GM23338 (cell line): Measurements from ENCODE around the gene DUSP9. TPM values are rescaled to one million over a fixed set of nuclear protein-coding genes. Genes with fewer than 3 reads are reported as not detected.
A peak's percentile ranks its signal among the peaks of the same experiment; 100 is the strongest.

Experiments used
- ATAC-seq: fragments of 200-7000 bp; cut with Tn5 transposase; 3 replicates; pipeline ENCODE4 v1.9.1; 2020
- DNase-seq: peaks from one replicate; pipeline ENCODE4 v3.0.0-alpha.2; 2015; ENCODE audit warnings: low spot score
- H2AFZ ChIP-seq: fragments of 200-600 bp; sonication (generic); 2 replicates; pipeline ENCODE4 v1.8.0; 2016; ENCODE audit warnings: antibody characterized with exemption, mild to moderate bottlenecking, moderate library complexity
- H3F3A ChIP-seq: fragments of 200-600 bp; sonication (generic); replicated peaks from 2 replicates; pipeline ENCODE4 v1.8.0; 2017; ENCODE audit warnings: antibody characterized with exemption, mixed run types, low read depth
- H3K27ac ChIP-seq: fragments of 200-600 bp; sonication (generic); 2 replicates; pipeline ENCODE4 v1.6.1; 2016; ENCODE audit warnings: low read depth
- H3K27me3 ChIP-seq: fragments of 200-600 bp; sonication (generic); 2 replicates; pipeline ENCODE4 v1.8.0; 2016; ENCODE audit warnings: mild to moderate bottlenecking, mixed run types, moderate library complexity; ENCODE audit not compliant: insufficient read depth
- H3K36me3 ChIP-seq: fragments of 200-600 bp; sonication (generic); 2 replicates; pipeline ENCODE4 v1.8.0; 2016; ENCODE audit warnings: mild to moderate bottlenecking; ENCODE audit not compliant: insufficient read depth
- H3K4me1 ChIP-seq: fragments of 200-600 bp; sonication (generic); 2 replicates; pipeline ENCODE4 v1.8.0; 2016; ENCODE audit warnings: mild to moderate bottlenecking, moderate library complexity; ENCODE audit not compliant: insufficient read depth
- H3K4me2 ChIP-seq: fragments of 200-600 bp; sonication (generic); 2 replicates; pipeline ENCODE4 v1.7.1; 2017; ENCODE audit warnings: mixed run types
- H3K4me3 ChIP-seq: fragments of 200-600 bp; sonication (generic); 2 replicates; pipeline ENCODE4 v1.6.1; 2016; ENCODE audit warnings: mixed run types
- H3K79me2 ChIP-seq: fragments of 200-600 bp; sonication (generic); replicated peaks from 2 replicates; pipeline ENCODE4 v1.8.0; 2017; ENCODE audit warnings: mild to moderate bottlenecking; ENCODE audit not compliant: insufficient read depth
- H3K9me2 ChIP-seq: fragments of 200-600 bp; sonication (generic); 2 replicates; pipeline ENCODE4 v1.8.0; 2017; ENCODE audit not compliant: insufficient read depth
- H4K20me1 ChIP-seq: fragments of 200-600 bp; sonication (generic); replicated peaks from 2 replicates; pipeline ENCODE4 v1.8.0; 2017; ENCODE audit warnings: mild to moderate bottlenecking; ENCODE audit not compliant: insufficient read depth
- H3K27ac Mint-ChIP-seq: 2 replicates; pipeline ENCODE4 v1.8.0; 2020; ENCODE audit warnings: inconsistent platforms, mild to moderate bottlenecking, moderate library complexity, mixed read lengths
- H3K27me3 Mint-ChIP-seq: 3 replicates; pipeline ENCODE4 v1.8.0; 2022; ENCODE audit warnings: low read depth, mild to moderate bottlenecking, moderate library complexity, mixed read lengths, inconsistent platforms; ENCODE audit not compliant: insufficient read depth, poor library complexity
- H3K36me3 Mint-ChIP-seq: 3 replicates; pipeline ENCODE4 v1.8.0; 2021; ENCODE audit warnings: low read depth, mild to moderate bottlenecking, inconsistent platforms, moderate library complexity, mixed read lengths
- H3K4me1 Mint-ChIP-seq: 3 replicates; pipeline ENCODE4 v1.8.0; 2020; ENCODE audit warnings: mild to moderate bottlenecking, inconsistent platforms, mixed read lengths
- H3K4me3 Mint-ChIP-seq: 3 replicates; pipeline ENCODE4 v1.8.0; 2021; ENCODE audit warnings: moderate library complexity, mild to moderate bottlenecking, inconsistent platforms, mixed read lengths
- H3K9me3 Mint-ChIP-seq: 3 replicates; pipeline ENCODE4 v1.8.0; 2020; ENCODE audit warnings: moderate library complexity, mild to moderate bottlenecking, inconsistent platforms, mixed read lengths
- CREB1 ChIP-seq: fragments of 250-450 bp; sonication (Bioruptor Pico); IDR thresholded peaks from 2 replicates; pipeline ENCODE4 v1.5.0; 2020; ENCODE audit warnings: low read depth, mild to moderate bottlenecking, moderate library complexity
- ETS1 ChIP-seq: IDR thresholded peaks from 2 replicates; pipeline ENCODE4 v1.6.1; 2016; ENCODE audit warnings: antibody characterized with exemption
- EZH2phosphoT487 ChIP-seq: fragments of 200-600 bp; sonication (generic); IDR thresholded peaks from one replicate; pipeline ENCODE4 v1.8.1; 2018; ENCODE audit warnings: antibody characterized with exemption; ENCODE audit not compliant: unreplicated experiment
- JUNB ChIP-seq: IDR thresholded peaks from one replicate; pipeline ENCODE4 v1.6.1; 2016; ENCODE audit warnings: antibody characterized with exemption; ENCODE audit not compliant: unreplicated experiment
- POLR2AphosphoS5 ChIP-seq: IDR thresholded peaks from 2 replicates; pipeline ENCODE4 v1.6.1; 2016; ENCODE audit warnings: antibody characterized with exemption, low read depth
- REST ChIP-seq: IDR thresholded peaks from one replicate; pipeline ENCODE4 v1.6.1; 2018; ENCODE audit warnings: antibody characterized with exemption; ENCODE audit not compliant: unreplicated experiment
- STAT1 ChIP-seq: IDR thresholded peaks from one replicate; pipeline ENCODE4 v1.6.1; 2016; ENCODE audit warnings: antibody characterized with exemption; ENCODE audit not compliant: unreplicated experiment
- ZNF114 ChIP-seq: fragments of 250-450 bp; sonication (Bioruptor Pico); IDR thresholded peaks from 2 replicates; pipeline ENCODE4 v1.5.0; 2020; ENCODE audit warnings: mild to moderate bottlenecking, moderate library complexity
- ZNF331 ChIP-seq: fragments of 250-450 bp; sonication (Bioruptor Pico); IDR thresholded peaks from 2 replicates; pipeline ENCODE4 v1.5.0; 2020; ENCODE audit warnings: low read depth, mild to moderate bottlenecking, moderate library complexity
- polyA plus RNA-seq: library from polyadenylated mRNA; unstranded; fragments of >200 nt; fragmentation: Nextera tagmentation; extraction: Ambion mirVana; gene quantifications from 2 replicates; pipeline ENCODE4 v1.2.1, GENCODE V29; 2016
- total RNA-seq: library from RNA; depleted of rRNA; stranded (reverse); fragments of >200 nt; shearing (Covaris generic); gene quantifications from 2 replicates; pipeline ENCODE4 v1.2.3, GENCODE V29; 2014
- TF ChIP-seq, protein P1 (sequence below): fragments of 250-450 bp; sonication (Bioruptor Pico); IDR thresholded peaks from 2 replicates; pipeline ENCODE4 v1.5.0; 2020; ENCODE audit warnings: mild to moderate bottlenecking, moderate library complexity

DUSP9 gene
- total and polyA plus RNA-seq, 2 experiments from 2014 or later: 0.71 to 3.9 TPM

GRCh38 chrX:153684467-153685155, 37.6 kb downstream of the DUSP9 start:
- peak overlapping the region; percentile 40; the same call in 1 of the 2 replicates for H3K4me3 ChIP-seq
- no peaks in the 10 kb centered on the region for H3F3A ChIP-seq
- peaks cover 17% of the 10 kb centered on the region for H3K9me3 Mint-ChIP-seq
- H3K27me3 Mint-ChIP-seq: peaks cover 7% of the 10 kb centered on the region
- ATAC-seq (peak; percentile 57), DNase-seq (peak; percentile 80)
- H3K4me1 ChIP-seq: peaks cover 3% of the 10 kb centered on the region; the same call in 1 of the 2 replicates
- peaks cover 16% of the 10 kb centered on the region for H3K4me1 Mint-ChIP-seq
- H4K20me1 ChIP-seq: no peaks in the 10 kb centered on the region
- H2AFZ ChIP-seq: no peak overlapping the region
- H3K27me3 ChIP-seq: no peaks in the 10 kb centered on the region
- H3K36me3 ChIP-seq: no peaks in the 10 kb centered on the region
- no peak overlapping the region for H3K4me3 Mint-ChIP-seq
- peak overlapping the region; percentile 81; the same call in 1 of the 2 replicates for H3K27ac ChIP-seq
- H3K9me2 ChIP-seq: no peaks in the 10 kb centered on the region
- peak overlapping the region; percentile 70 for H3K4me2 ChIP-seq
- H3K79me2 ChIP-seq: no peaks in the 10 kb centered on the region
- no peak overlapping the region for H3K27ac Mint-ChIP-seq
- peaks cover 13% of the 10 kb centered on the region; the same call in 2 of the 3 replicates for H3K36me3 Mint-ChIP-seq
- TF ChIP-seq EZH2phosphoT487: no peak
- TF ChIP-seq CREB1 (CRISPR knock-in tag): no peak
- no peak for TF ChIP-seq JUNB
- no peak for TF ChIP-seq REST
- 0 out of 2 replicates have a peak, but pooled peaks have one; percentile 29 for TF ChIP-seq POLR2AphosphoS5
- TF ChIP-seq ZNF114 (CRISPR knock-in tag): no peak
- no peak for TF ChIP-seq ETS1
- no peak for TF ChIP-seq ZNF331 (CRISPR knock-in tag)
- no peak for TF ChIP-seq STAT1

DNA sequence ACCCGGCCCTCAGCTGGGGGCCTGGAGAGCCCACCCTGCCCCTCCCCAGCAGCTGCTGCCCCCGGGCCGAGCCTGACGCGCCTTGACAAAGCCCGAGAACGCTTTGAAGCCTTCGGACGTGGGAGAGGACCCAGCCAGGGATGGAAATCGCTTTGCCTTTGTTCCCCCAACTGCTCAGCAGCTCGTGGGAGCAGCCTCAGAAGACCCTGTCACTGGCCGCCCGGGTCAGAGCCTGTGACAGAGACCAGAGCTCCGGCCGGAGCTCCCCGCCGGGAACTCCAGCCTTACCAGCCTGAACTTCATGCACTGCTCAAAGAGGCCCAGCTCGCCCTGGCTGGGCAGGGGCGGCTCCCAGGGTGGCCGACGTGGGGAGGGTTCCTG, 38.1 kb downstream of the DUSP9 start:
- Histone ChIP-seq H3K4me1 (peaks cover 3% of the 10 kb centered on the region; the same call in 1 of the 2 replicates), H3K79me2 (no peaks in the 10 kb centered on the region), H3K4me2 (peak overlapping the region; percentile 70; the same call in 1 of the 2 replicates), H3K36me3 (no peaks in the 10 kb centered on the region), H3K9me2 (no peaks in the 10 kb centered on the region), H4K20me1 (no peaks in the 10 kb centered on the region), H3K4me3 (peak overlapping the region; percentile 38; the same call in 1 of the 2 replicates), H2AFZ (no peak overlapping the region), H3F3A (no peaks in the 10 kb centered on the region), H3K27ac (no peak overlapping the region), H3K27me3 (no peaks in the 10 kb centered on the region)
- Mint-ChIP-seq H3K36me3 (peaks cover 13% of the 10 kb centered on the region; the same call in 2 of the 3 replicates), H3K27ac (no peak overlapping the region), H3K4me1 (peaks cover 16% of the 10 kb centered on the region), H3K27me3 (peaks cover 7% of the 10 kb centered on the region), H3K9me3 (peaks cover 17% of the 10 kb centered on the region), H3K4me3 (no peak overlapping the region)
- DNase-seq (no peak), ATAC-seq (peak; percentile 1; the same call in 2 of the 3 replicates)
- TF ChIP-seq, protein P1, sequence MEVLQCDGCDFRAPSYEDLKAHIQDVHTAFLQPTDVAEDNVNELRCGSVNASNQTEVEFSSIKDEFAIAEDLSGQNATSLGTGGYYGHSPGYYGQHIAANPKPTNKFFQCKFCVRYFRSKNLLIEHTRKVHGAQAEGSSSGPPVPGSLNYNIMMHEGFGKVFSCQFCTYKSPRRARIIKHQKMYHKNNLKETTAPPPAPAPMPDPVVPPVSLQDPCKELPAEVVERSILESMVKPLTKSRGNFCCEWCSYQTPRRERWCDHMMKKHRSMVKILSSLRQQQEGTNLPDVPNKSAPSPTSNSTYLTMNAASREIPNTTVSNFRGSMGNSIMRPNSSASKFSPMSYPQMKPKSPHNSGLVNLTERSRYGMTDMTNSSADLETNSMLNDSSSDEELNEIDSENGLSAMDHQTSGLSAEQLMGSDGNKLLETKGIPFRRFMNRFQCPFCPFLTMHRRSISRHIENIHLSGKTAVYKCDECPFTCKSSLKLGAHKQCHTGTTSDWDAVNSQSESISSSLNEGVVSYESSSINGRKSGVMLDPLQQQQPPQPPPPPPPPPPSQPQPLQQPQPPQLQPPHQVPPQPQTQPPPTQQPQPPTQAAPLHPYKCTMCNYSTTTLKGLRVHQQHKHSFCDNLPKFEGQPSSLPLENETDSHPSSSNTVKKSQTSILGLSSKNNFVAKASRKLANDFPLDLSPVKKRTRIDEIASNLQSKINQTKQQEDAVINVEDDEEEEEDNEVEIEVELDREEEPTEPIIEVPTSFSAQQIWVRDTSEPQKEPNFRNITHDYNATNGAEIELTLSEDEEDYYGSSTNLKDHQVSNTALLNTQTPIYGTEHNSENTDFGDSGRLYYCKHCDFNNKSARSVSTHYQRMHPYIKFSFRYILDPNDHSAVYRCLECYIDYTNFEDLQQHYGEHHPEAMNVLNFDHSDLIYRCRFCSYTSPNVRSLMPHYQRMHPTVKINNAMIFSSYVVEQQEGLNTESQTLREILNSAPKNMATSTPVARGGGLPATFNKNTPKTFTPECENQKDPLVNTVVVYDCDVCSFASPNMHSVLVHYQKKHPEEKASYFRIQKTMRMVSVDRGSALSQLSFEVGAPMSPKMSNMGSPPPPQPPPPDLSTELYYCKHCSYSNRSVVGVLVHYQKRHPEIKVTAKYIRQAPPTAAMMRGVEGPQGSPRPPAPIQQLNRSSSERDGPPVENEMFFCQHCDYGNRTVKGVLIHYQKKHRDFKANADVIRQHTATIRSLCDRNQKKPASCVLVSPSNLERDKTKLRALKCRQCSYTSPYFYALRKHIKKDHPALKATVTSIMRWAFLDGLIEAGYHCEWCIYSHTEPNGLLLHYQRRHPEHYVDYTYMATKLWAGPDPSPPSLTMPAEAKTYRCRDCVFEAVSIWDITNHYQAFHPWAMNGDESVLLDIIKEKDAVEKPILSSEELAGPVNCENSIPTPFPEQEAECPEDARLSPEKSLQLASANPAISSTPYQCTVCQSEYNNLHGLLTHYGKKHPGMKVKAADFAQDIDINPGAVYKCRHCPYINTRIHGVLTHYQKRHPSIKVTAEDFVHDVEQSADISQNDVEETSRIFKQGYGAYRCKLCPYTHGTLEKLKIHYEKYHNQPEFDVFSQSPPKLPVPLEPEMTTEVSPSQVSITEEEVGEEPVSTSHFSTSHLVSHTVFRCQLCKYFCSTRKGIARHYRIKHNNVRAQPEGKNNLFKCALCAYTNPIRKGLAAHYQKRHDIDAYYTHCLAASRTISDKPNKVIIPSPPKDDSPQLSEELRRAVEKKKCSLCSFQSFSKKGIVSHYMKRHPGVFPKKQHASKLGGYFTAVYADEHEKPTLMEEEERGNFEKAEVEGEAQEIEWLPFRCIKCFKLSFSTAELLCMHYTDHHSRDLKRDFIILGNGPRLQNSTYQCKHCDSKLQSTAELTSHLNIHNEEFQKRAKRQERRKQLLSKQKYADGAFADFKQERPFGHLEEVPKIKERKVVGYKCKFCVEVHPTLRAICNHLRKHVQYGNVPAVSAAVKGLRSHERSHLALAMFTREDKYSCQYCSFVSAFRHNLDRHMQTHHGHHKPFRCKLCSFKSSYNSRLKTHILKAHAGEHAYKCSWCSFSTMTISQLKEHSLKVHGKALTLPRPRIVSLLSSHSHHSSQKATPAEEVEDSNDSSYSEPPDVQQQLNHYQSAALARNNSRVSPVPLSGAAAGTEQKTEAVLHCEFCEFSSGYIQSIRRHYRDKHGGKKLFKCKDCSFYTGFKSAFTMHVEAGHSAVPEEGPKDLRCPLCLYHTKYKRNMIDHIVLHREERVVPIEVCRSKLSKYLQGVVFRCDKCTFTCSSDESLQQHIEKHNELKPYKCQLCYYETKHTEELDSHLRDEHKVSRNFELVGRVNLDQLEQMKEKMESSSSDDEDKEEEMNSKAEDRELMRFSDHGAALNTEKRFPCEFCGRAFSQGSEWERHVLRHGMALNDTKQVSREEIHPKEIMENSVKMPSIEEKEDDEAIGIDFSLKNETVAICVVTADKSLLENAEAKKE: no peak
